GM18517 (cell line): ENCODE results near the gene MUC4.

Experiments
- ATAC-seq: cut with Tn5 transposase; IDR thresholded peaks from one replicate; pipeline ENCODE4 v1.9.1; 2021; ENCODE audit warnings: mild to moderate bottlenecking, moderate library complexity; ENCODE audit not compliant: unreplicated experiment

The MUC4 gene

DNA sequence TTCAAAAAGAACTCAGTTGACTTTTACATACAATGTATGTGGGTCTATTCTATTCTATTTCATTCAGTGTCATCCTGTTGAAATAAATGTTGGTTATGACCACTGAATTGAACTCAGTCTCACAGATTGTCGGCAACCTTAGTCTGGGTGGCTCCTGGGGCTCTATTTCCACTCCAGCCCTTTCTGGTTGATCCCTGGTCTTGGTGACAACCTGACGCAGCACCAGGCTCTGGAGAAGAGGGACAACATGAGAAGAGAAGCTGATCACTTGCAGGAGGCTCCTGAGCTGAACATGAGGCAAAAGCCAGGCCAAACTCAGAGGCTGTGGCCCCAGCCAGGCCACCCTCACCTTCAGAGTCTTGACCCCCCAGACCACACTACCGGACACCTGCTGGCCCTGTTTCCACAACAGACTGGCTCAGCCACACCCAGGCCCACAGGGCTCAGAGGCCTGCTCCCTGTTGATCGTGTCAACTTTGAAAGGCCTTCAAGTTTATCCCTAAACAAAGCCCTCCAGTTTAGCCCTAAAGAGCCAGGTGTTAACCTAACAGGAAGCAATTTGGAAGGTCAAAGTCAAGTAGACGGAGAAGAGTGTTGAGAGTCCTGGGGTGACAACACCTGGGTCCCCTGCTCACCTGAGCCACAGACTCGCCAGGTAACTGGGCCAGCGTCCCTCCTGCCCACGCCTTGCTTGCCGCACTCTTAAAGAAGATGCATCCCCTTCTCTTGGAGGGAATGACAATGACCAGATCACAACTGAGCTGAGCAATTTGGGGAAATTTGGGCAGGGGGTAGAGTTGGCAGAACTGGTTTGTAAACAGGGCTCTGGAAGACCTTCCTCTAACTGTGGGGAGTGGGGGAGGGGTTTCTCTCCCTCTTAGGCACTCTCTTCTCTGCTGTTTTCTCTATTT lies 106.4 kb downstream of the MUC4 start:
- ATAC-seq = no peak

DNA sequence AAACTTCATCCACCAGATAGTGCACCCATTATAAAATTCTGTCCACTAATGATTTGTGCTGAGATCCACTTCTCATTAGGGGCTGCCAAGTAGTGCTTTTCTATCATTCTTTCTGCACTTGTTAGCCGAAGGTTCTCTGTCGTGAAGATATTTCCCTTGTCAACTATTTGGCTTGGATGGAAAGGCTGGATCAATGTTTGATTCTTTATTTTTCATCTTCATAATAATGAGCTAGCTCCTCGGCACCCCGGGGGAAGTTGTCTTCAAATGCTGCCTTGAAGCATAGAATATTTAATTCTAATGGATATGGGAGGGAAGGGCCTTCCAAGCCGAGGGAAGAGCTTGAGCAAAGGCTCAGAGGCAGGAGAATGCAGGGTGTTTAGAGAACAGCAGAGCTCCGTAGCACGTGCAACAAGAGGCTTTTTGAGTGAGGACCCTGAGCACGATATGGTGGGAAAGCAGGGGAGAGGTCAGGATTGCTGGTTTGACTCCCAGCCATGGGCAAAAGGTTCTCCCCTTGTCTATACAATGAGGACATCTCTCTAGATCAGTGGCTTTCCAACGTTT lies 107.2 kb downstream of the MUC4 start:
- no peak for ATAC-seq

DNA sequence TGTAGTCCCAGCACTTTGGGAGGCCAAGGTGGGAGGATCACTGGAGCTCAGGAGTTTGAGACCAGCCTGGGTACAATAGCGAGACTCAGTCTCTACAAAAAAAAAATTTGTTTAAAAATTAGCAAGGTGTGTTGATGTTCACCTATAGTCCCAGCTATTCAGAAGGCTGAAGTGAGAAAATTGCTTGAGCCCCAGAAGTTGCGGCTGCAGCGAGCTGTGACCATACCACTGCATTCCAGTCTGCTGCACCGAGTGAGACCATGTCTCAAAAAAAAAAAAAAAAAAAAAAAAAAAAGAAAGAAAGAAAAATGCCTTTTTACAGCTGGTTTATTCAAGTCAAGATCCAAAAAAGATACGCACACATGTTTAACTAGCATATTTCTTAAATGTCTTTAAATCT lies 108.0 kb downstream of the MUC4 start:
- no peak for ATAC-seq

DNA sequence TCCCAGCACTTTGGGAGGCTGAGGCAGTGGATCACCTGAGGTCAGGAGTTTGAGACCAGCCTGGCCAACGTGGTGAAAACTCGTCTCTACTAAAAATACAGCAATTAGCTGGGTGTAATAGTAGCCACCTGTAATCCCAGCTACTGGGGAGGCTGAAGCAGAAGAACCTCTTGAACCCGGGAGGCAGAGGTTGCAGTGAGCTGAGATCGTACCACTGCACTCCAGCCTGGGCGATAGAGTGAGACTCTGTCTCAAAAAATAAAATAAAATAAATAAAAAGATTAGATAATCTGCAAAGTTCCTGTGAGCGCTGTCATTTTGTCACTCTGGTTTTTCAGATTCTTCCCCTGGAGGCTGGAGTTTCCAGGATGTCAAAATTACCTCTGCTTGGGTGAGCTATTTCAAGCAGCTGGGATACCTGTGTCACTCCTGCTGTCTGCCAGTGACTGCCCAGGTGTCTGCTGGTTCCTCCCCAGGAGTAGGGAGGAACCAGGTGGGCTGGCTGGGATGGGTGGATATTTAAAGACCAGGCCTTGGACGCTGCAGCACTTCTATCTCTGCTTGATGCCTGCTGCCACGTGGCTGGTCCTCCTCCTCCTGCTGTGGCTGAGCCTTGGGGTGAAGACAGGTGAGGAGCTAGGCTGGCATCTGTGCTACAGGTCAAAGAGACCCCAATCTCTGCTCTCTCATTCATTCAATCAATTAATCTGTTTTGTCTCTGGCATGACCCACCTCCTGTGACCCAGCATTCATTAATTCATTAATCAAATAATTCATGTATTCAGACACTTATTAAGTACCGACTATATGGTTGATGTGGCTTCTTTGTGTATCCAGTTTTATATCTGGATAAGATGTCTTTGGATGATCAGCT lies 110.5 kb downstream of the MUC4 start:
- no peak for ATAC-seq

DNA sequence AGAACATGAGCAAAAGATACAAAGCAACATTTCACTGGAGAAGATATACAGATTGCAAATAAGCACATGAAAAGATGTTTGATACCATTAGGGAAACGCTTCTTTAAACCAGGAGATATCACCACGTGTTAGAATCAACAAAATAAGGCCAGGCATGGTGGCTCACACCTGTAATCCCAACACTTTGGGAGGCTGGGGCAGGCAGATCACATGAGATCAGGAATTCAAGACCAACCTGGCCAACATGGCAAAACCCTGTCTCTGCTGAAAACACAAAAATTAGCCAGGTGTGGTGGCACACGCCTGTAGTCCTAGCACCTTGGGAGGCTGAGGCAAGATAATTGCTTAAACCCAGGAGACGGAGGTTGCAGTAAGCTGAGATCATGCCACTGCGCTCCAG lies 111.4 kb downstream of the MUC4 start:
- ATAC-seq = no peak

DNA sequence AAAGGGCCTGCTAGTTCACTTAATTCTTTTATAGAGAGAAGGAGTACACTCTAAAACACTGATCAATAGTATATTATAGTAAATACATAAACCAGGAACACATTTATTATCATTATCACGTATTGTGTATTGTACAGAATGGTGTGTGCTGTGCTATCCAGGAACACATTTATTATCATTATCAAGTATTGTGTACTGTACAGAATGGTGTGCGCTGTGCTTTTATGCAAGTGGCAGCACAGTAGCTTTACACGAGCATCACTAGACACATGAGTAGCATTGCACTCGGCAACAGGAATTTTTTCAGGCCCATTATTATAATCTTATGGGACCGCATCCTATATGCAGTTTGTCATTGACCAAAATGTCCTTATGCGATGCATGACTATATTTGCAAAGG lies 111.9 kb downstream of the MUC4 start:
- ATAC-seq = no peak

DNA sequence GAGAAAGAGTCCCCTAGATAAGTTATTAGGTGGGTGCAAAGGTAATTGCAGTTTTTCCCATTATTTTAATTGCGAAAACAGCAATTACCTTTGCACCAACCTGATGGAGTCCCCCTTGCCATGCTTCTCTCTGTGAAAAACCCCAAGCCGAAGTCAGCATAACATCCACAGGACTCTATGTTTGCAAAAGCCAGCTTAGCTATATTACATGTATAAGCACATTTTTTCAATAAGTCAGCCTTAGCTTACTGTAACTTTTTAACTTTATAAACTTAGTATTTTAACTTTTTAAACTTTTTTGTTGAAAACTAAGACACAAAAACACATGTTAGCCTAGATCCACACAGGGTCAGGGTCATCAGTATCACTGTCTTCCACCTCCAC lies 112.3 kb downstream of the MUC4 start:
- no peak for ATAC-seq

DNA sequence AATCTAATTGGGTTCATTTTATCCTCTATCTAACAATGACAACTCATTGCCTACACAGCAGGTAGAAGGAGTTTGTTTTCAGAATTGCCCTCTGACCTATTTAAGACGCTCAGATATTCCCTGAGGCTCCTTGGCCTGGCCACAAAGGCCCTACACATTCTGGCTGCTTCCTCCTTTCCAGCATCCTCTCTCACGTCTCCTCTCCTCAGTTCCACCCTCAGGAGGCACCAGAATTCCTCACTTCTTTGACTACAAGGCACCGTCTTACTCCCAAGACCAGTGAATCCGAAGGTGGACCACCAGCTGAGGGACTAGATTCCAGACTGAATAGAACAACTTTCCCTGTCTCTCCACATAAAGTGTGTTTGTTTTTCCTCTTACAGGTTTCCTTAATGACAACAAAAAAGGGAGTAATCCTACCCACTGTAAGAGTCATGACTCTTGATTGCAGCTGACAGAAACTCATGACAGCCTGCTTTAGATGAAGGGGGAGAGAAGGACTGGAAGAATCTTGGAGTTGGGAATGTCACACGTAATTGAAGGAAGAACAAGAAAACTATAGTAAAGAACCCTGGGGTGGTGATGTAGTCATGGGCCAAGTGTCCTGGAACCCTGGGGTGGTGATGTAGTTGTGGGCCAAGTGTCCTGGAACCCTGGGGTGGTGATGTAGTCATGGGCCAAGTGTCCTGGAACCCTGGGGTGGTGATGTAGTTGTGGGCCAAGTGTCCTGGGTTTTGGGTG lies 112.9 kb downstream of the MUC4 start:
- no peak for ATAC-seq

DNA sequence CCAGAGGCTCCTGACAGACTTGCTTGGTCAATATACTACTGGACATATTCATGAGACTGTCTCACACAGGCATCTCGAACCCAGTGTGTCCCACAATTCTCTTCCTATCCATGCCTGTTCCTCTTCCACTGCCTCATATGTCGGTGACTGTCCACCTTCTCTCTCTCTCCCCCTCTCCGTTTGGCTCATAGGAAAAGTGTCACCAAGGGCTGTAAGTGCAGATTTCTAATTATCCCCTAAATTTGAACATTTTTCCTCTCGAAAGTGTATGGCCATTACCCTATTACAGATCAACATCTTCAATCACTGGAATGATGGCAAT lies 113.4 kb downstream of the MUC4 start:
- no peak for ATAC-seq

DNA sequence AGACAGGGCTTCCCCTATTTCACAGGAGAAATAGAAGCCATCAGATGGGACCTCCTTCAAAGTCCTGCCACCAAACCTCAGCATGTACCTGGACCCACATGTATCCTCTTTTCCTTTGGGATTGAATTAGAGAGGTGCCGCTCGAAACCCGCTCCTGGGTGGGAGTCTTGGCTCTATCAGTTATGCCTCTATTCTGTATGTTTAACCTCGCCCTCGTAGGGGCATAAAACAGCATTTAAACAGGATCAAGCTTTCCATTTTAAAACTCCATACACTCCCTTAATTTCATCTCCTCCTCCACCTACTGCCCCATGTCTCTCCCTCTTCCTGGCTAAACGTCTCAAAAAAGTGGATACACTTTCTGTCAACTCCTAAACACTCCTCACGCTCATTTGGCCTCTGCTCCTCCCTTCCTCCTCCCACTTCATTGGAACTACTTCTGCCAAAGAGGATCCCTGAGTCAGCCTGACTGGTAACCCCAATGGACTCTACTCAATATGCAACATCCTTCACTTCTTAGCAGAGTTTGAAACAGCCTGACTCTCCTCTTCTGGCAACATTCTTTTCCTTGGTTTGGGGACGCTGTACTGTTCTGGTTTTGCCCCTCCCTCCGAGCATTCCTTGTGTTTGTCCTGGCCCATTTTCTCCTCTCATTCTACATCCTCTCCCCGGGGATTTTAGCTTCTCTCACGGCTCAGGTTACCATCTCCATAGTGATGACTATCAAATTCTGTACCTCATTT lies 114.0 kb downstream of the MUC4 start:
- ATAC-seq = no peak
